Tibial nerve (tissue), 4 donors: Measurements from ENCODE around the gene DAB1. TPM values are rescaled to one million over a fixed set of nuclear protein-coding genes. Genes with fewer than 3 reads are reported as not detected.

Experiments used
- DNase-seq, 2 donors: peaks; one replicate each; pipeline ENCODE4 v3.0.0-alpha.2; 2019; ENCODE audit warnings: low spot score in 2 of 2
- H3K27ac ChIP-seq, 4 donors: fragments of 200-600 bp; sonication (generic) in 3 of 4; one replicate each; pipeline ENCODE4 v1.5.1; 2017 to 2019; ENCODE audit warnings: mild to moderate bottlenecking in 1 of 4
- H3K27me3 ChIP-seq, 2 donors: fragments of 200-600 bp; sonication (generic) in 1 of 2; one replicate each; pipeline versions ENCODE4 v1.5.1 to v1.6.0; 2017 to 2019
- H3K36me3 ChIP-seq, 3 donors: fragments of 200-600 bp; sonication (generic); one replicate each; pipeline ENCODE4 v1.5.1; 2018 to 2019
- H3K4me1 ChIP-seq, 4 donors: fragments of 200-600 bp; sonication (generic) in 3 of 4; one replicate each; pipeline ENCODE4 v1.5.1; 2017 to 2019
- H3K4me3 ChIP-seq, 4 donors: fragments of 200-600 bp; sonication (generic) in 3 of 4; one replicate each; pipeline ENCODE4 v1.5.1; 2017 to 2019; ENCODE audit warnings: mild to moderate bottlenecking in 1 of 4, moderate library complexity in 1 of 4
- H3K9me3 ChIP-seq, 4 donors: fragments of 200-600 bp; sonication (generic) in 3 of 4; one replicate each; pipeline ENCODE4 v1.5.1; 2017 to 2019
- EP300 ChIP-seq, 2 donors: sonication (generic); formaldehyde crosslinking; IDR thresholded peaks; one replicate each; pipeline ENCODE4 v1.6.1; 2017; ENCODE audit warnings: antibody characterized with exemption in 2 of 2, mild to moderate bottlenecking in 1 of 2
- POLR2A ChIP-seq, 2 donors: fragments of 450-650 bp; IDR thresholded peaks; one replicate each; pipeline ENCODE4 v1.6.1; 2017; ENCODE audit warnings: antibody characterized with exemption in 2 of 2, mild to moderate bottlenecking in 2 of 2, moderate library complexity in 2 of 2
- WGBS, 2 donors: methylation state at CpG; one replicate each; pipeline ENCODE4 v1.1.5; 2018; 5-methylcytosine and 5-hydroxymethylcytosine counted together
- total RNA-seq, 4 donors: library from RNA; depleted of rRNA; stranded (reverse); fragments of >200 nt; gene quantifications; one replicate each; pipeline ENCODE4 v1.1.0, GENCODE V29; 2016
- TF ChIP-seq, protein P1 (sequence below), 5 experiments: fragments of 200-600 bp in 3 of 5; fragments of 450-650 bp in 2 of 5; sonication (generic) in 3 of 5; IDR thresholded peaks; one replicate each; pipeline ENCODE4 v1.5.1; 2016 to 2019; ENCODE audit warnings: antibody characterized with exemption in 5 of 5, mild to moderate bottlenecking in 3 of 5, moderate library complexity in 2 of 5

DAB1 gene
- total RNA-seq, 4 donors from 2014 or later, result 4.0 to 8.3 (median 4.4) TPM

DNA sequence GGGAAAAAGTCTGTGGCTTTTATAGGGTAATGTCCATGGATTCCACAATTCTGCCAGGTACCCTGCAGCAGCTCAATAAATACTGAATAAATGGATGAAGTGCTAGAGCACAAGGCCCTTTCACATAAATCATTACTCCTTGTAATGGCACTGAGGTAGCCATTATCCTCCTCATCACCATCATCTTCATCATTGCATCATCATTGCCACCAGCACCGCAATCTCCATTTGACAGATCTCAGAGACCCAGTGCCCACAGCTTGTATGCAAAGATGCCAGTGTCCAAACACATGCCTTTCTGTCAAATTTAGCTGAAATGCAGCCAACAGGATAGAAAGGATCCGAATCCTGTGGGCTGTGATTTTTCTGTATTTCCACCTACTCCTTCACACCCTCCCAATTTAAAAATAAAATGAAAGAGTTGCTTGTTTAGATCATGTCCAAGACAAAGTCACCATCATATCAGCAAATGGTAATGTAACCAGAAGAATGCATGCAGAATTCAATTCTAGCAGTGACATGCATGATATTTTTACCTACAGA is 17.4 kb downstream of the DAB1 start:
- Histone ChIP-seq H3K27ac (no peak overlapping the region), H3K36me3 (no peaks in the 10 kb centered on the region), H3K27me3 (no peaks in the 10 kb centered on the region), H3K4me3 (no peak overlapping the region), H3K4me1 (peaks cover 0 to 9% (median 0%) of the 10 kb centered on the region in 4 donors), H3K9me3 (no peaks in the 10 kb centered on the region)
- no peak for DNase-seq
- 49 to 55% methylated on average over 2 of the region's 2 CpGs for whole genome bisulfite sequencing, 2 donors
- TF ChIP-seq, protein P1, sequence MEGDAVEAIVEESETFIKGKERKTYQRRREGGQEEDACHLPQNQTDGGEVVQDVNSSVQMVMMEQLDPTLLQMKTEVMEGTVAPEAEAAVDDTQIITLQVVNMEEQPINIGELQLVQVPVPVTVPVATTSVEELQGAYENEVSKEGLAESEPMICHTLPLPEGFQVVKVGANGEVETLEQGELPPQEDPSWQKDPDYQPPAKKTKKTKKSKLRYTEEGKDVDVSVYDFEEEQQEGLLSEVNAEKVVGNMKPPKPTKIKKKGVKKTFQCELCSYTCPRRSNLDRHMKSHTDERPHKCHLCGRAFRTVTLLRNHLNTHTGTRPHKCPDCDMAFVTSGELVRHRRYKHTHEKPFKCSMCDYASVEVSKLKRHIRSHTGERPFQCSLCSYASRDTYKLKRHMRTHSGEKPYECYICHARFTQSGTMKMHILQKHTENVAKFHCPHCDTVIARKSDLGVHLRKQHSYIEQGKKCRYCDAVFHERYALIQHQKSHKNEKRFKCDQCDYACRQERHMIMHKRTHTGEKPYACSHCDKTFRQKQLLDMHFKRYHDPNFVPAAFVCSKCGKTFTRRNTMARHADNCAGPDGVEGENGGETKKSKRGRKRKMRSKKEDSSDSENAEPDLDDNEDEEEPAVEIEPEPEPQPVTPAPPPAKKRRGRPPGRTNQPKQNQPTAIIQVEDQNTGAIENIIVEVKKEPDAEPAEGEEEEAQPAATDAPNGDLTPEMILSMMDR (IDR thresholded peaks at IDR 0.05), result no peak
- TF ChIP-seq EP300 (IDR thresholded peaks at IDR 0.05), result no peak
- no peak for TF ChIP-seq POLR2A (IDR thresholded peaks at IDR 0.05)

DNA sequence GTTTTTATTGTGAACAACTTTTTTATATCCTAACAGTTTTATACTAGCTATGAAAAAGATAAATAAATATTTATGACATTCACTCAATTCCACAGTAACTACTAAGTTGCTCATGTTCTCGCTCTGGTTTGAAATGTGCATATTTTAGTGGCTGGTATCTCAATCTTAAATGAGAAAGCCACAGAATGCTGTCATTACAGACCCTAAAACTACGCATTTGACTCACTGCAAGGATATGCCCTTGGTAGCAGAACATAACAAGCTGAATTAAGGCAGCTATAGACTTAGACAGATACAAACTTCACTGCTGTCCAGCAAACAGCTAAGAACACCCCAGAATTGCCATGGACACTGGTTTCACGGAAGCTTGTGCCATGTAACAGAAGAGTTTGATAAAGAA is 19.0 kb downstream of the DAB1 start:
- 59 to 64% methylated on average over 3 of the region's 3 CpGs for WGBS, 2 donors
- no peaks in the 10 kb centered on the region for H3K9me3 ChIP-seq
- no peaks in the 10 kb centered on the region for H3K36me3 ChIP-seq
- H3K4me1 ChIP-seq, result peaks cover 0 to 4% (median 0%) of the 10 kb centered on the region in 4 donors
- H3K27me3 ChIP-seq, result no peaks in the 10 kb centered on the region
- DNase-seq, result no peak
- no peak overlapping the region for H3K4me3 ChIP-seq
- H3K27ac ChIP-seq, result peak overlapping the region in 1 of 4 donors; percentile 28
- no peak for TF ChIP-seq POLR2A (IDR thresholded peaks at IDR 0.05)
- TF ChIP-seq EP300 (IDR thresholded peaks at IDR 0.05), result no peak
- TF ChIP-seq, protein P1 (IDR thresholded peaks at IDR 0.05), result no peak

DNA sequence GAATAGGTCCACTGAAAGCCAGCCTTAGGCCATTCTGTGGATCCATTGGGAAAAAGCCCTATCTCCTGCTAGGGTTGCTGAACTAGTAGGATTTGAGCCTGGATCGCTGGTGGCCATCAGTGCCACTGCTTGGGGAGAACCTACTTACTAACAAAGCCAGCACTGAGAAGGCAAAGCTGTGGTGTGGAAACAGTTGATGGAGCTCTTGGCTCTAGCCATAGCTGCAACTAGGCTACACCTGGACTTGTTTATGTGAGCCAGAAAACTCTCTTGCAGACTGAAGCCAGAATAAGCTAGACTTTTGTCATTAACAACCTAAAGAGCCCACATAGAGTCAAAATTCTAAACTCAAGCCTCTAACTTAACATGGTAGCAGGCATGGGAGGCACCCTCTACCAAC is 20.7 kb downstream of the DAB1 start:
- no peak for TF ChIP-seq EP300 (IDR thresholded peaks at IDR 0.05)
- TF ChIP-seq, protein P1 (IDR thresholded peaks at IDR 0.05), result no peak
- TF ChIP-seq POLR2A (IDR thresholded peaks at IDR 0.05), result no peak
- no peaks in the 10 kb centered on the region for H3K27me3 ChIP-seq
- H3K27ac ChIP-seq, result no peak overlapping the region
- H3K4me3 ChIP-seq, result no peak overlapping the region
- H3K4me1 ChIP-seq, result peaks cover 0 to 4% (median 0%) of the 10 kb centered on the region in 4 donors
- 92 to 100% methylated on average over 1 of the region's 1 CpG for WGBS, 2 donors
- no peaks in the 10 kb centered on the region for H3K9me3 ChIP-seq
- H3K36me3 ChIP-seq, result no peaks in the 10 kb centered on the region
- DNase-seq, result no peak

DNA sequence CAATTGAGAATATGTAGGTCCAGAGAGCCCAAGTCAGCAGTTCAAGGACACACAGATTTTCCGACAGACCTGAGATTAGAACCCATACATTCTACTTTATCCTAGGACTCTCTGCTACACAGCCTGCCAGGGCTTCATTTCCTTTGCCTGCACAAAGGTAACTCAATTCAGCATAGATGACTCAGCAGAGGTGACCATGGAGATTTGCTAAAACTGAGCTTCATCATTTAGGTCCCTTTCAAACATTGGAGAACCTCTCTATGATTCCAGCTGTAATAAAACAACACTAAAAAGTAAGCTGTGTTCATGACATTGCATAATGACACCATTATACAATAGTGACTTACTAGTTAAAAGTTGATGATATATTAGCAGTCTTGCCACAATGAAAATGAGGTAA is 22.2 kb downstream of the DAB1 start:
- DNase-seq, result no peak
- Histone ChIP-seq H3K9me3 (no peaks in the 10 kb centered on the region), H3K27me3 (no peaks in the 10 kb centered on the region), H3K4me1 (peaks cover 0 to 2% (median 0%) of the 10 kb centered on the region in 4 donors), H3K4me3 (no peak overlapping the region), H3K36me3 (no peaks in the 10 kb centered on the region), H3K27ac (no peak overlapping the region)
- TF ChIP-seq, protein P1 (IDR thresholded peaks at IDR 0.05), result no peak
- no peak for TF ChIP-seq POLR2A (IDR thresholded peaks at IDR 0.05)
- no peak for TF ChIP-seq EP300 (IDR thresholded peaks at IDR 0.05)
- WGBS, 2 donors, result 92 to 100% methylated on average over 1 of the region's 1 CpG

DNA sequence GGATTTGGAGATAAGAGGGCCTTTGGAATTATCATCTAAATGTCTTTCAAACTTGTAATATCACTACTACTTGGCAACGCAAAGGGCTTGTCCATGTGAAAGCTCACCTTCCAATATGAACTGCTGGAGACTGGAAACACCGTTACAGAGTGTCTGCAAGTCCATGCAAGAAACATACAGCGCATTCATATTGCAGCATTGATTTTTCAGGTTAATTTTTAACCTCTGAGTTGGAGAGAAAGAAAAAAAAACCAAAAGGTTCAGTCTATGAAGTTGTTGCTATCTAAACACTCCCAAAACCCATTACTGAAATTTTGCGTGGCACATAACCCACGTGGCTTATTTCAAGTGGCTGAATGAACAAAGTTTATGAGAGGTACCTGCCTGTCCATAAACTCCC is 23.8 kb downstream of the DAB1 start:
- Histone ChIP-seq H3K4me1 (no peaks in the 10 kb centered on the region), H3K27me3 (no peaks in the 10 kb centered on the region), H3K27ac (no peak overlapping the region), H3K9me3 (no peaks in the 10 kb centered on the region), H3K36me3 (no peaks in the 10 kb centered on the region), H3K4me3 (no peak overlapping the region)
- WGBS, 2 donors, result 89 to 94% methylated on average over 5 of the region's 5 CpGs
- TF ChIP-seq EP300 (IDR thresholded peaks at IDR 0.05), result no peak
- no peak for TF ChIP-seq POLR2A (IDR thresholded peaks at IDR 0.05)
- TF ChIP-seq, protein P1 (IDR thresholded peaks at IDR 0.05), result no peak
- no peak for DNase-seq
